GM19468 (cell line): Measurements from ENCODE around the gene UFD1.

Source experiments
- ATAC-seq: cut with Tn5 transposase; IDR thresholded peaks from one replicate; pipeline ENCODE4 v1.9.1; 2021; ENCODE audit warnings: mild to moderate bottlenecking, moderate library complexity, moderate number of reproducible peaks; ENCODE audit not compliant: unreplicated experiment; ENCODE audit errors: extremely low read depth

The UFD1 gene

DNA sequence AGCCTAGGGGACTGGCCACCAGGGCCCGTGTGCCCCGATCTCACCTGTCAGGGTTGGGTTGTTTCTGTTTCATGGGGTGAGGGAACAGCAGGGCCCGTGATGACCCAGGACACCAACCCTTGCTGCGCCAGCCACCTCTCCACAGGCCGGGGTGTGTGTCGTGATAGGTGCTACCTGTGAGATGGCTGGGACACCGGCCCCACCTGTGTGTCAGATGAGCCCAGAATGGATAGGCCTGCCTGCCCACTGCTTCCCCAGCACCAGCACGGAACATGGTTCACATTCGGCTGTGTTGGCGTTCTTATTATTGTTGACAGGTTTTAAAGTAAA, 38.1 kb upstream of the UFD1 start:
- ATAC-seq = no peak

DNA sequence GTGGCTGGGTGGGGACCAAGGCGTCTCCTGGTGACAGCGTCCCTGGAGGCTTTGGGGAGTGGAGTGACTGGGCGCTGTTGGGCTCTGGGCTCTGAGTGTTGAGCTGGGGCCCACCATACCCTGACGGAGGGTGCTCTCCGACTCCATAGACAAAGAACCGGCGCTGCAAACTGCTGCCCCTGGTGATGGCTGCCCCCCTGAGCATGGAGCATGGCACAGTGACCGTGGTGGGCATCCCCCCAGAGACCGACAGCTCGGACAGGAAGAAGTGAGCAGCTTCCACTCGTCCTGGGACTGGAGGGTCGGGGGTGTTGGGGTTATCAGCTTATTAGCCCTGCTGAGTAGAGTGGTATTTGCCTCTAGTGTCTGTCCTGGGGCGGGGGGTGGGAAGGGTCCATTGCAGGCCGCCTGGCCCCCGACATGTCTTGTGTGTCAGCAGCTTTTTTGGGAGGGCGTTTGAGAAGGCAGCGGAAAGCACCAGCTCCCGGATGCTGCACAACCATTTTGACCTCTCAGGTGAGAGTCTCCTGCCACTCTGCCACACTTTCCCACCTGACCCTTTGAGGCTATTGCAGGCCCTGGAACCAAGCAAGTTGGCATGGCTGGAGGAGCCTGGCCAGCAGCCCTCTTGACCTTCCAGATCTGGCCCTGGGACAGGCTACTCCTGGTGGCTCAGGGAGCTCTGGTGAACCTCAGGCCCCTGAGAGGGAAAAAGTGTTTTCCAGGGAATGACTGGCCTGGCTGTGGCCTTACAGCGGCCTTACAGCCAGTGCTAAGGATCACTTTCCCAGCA, 37.6 kb upstream of the UFD1 start:
- ATAC-seq = no peak

DNA sequence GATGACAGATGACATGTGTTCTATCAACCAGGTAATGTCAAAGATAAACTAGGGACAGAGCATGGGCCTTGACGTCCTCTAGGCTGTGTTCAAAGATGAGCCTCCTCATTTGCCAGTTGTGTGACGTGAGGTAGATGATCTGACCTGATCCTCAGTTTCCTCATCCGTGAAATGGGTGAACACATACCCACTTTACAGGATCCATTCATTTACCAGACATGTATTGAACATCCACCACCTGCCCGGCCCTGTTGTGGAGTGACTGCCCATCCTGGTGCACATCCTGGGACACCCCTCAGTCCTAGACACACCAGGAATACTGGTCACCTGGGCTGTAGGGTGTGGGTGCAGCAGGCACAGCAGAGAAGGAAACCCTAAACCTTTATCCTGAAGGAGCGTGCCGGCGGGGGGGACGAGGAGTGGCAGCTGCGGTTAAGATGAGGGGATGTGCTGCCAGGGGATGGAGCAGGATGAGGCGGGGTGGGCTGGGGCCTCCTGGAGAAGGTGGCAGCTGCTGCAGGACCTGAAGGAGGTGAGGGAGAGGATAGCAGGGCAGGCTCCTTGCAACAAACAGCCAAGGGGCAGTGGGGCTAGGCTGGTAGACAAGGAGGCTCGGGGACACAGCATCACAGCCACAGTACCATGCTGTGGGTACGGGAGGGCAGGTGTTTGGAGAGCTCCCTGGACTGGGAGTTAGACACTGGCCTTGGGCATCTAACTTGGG, 36.8 kb upstream of the UFD1 start:
- ATAC-seq = no peak

DNA sequence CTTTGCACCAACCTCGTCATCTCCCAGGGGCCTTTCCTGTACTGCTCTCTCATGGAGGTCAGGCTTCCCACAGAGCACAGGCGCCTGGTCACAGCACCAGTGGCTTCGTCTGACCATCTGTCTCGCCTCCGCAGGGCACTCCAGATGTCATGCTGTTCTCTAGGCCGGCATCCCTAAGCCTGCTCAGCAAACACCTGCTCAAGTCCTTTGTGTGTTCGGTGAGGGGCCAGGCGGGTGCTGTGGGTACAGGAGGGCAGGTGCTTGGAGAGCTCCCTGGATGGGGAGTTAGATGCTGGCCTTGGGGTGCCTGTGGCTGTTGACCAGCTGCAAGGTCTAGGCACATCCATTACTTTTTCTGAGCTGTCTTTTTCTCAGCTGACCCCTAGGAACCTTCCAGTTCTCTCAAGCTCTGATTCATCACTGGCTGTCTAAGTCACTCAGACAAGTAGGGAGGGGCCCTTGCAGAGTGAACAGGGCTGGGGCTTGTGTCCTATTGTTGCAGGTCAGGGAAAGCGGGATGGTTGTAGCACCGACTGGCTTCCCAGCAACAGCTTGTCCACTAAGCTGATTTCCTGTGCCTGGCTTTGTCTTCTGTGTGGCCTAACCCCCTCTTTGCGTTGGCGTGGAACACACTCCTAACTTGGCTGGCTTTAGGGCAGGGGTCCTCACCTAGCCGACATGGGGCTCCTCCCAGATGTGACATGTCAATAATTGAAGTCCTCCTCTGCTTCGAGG, 36.0 kb upstream of the UFD1 start:
- no peak for ATAC-seq

DNA sequence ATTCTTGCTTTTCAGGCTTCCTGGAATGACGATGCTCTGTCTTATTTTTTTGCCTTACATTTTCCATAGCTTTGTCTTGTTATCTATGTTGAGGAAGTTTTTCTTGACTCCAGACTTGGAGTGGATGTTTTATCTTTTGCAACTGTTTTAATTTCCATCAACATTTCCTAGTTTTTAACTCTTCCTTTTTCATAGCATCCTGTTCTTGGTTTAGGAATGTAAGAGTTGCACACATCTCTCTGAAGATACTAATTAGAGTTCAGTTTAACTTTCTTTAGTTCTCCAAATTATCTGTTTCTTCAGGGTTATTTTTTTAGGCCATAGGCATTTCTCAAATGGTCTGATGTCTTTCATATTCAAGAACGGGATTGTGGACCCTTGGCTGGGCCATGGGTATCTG, 34.8 kb upstream of the UFD1 start:
- ATAC-seq = no peak

DNA sequence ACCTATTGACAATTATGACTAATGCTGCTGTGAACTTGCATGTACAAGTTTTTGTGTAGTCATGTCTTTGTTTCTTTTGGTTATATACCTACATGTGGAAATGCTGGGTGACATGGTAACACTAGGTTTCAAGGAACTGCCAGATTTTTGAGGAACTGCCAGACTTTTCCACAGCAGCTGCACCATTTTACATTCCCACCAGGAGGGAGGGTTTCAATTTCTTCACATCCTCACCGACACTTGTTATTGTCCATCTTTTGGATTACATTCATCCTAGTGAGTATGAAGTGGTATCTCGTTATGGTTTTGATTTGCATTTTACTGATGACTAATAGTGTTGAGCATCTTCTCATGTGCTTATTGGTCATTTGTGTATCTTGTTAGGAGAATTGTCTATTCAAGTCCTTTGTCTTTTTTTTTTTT, 31.9 kb upstream of the UFD1 start:
- ATAC-seq = no peak

DNA sequence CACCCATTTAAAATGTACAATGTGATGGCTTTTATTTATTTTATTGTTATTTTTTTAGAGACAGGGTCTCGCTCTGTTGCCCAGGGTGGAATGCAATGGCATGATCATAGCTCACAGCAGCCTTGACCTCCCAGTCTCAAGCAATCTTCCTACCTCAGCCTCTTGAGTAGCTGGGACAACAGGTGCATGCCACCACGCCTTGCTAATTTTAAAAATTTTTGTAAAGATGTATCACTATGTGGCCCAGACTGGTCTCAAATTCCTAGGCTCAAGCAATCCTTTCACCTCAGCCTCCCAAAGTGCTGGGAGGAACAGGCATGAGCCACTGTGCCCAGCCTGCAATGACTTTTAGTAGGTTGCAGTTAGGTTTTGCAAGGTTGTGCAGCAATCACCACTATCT, 30.9 kb upstream of the UFD1 start:
- no peak for ATAC-seq

DNA sequence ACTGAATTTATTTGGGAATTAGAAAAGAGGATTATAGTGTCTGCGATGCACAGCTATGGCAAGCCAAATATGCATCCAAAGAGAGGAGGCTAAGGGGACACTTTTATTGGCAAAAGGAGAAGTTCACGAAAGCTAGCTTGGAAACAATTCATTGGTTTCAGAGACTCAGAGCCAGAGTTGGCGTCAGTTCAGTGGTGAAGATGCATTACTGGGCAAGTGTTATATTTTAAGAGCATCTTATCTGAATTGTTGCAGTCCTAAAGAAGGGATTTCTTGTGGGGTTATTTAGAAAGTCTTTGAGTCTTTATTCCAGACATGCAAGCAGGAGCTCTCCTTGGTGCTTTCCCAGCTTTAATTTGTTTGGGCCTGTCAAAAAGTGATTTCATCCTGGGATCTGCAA, 30.2 kb upstream of the UFD1 start:
- ATAC-seq = no peak

DNA sequence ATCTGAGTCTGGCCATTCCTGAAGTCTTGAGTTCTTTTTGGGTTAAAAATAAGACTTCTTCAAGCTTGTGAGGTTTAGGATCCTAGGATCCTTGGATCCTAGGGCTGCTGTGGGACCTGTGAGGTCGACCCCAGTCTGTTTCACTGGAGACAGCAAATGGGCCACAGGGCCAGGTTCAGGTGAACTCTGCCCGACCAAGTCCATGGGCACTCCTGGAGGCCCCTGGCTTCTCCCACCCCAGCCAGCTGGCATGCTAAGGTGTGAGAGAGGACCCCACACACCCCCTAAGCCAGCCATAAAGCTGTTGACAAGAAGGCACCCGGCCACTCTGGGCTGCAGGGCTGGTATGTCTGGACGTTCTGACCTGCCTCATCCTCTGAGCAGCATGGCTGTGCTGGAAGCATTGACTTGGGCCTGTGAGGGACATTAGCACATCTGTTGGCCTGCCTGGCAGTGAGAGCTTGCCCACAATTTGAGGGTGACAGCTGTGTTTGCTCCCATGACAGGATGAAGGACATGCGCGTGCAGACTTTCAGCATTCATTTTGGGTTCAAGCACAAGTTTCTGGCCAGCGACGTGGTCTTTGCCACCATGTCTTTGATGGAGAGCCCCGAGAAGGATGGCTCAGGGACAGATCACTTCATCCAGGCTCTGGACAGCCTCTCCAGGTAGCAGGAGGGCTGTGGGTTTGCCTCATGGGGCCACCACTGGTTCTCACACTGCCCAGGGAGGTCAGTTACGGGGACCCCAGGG, 29.2 kb upstream of the UFD1 start:
- no peak for ATAC-seq

DNA sequence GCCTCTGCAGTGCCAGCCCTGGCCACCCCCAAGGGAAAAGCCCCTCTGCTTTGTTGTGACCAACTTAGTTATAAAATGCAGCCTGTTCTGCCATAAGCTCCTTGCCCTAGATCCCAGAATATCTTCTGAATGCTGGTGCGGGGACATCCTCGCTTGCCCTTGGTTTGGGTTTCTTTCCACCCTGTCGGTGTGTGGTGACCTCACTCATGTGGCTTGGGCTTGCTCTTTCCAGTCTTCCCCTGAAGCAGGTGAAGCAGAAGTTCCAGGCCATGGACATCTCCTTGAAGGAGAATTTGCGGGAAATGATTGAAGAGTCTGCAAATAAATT, 28.5 kb upstream of the UFD1 start:
- ATAC-seq = no peak

DNA sequence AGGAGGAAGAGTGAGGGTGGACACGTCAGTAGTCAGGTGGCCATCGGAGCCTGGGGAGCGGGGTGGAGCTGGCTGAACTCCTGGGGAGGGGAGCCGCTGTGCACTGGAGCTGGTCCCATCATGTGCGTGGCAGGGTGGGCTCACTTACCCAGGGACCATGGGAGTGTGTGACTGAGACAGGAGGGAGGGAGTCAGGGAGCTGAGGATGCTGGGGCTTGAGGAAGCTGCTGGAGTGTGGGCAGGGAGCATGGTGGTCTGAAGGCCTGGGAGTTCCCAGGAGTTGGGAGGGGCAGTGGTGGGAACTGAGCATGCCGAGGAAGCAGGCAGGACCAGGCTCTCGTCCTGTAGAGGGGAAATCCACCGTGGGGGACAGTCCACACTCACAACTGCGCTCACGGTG, 27.2 kb upstream of the UFD1 start:
- ATAC-seq = no peak

DNA sequence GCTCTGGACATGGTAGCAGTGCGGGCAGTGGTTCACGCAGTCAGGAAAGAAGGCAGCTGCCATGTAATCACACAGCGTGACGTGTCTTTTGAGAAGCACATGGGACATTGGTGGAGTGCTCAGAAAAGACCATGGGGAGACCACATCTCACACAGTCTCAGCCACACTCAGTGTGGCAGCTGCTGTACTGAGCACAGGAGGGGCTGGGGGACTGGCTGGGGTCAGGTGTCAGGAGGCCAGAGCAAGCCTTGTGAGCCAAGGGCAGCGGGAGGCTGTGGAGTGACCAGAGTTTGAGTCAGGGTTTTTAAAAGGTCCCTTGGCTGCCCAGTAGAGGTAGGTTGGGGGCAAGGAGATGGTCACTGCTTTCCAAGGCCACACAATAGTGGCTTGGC, 26.7 kb upstream of the UFD1 start:
- ATAC-seq = no peak

DNA sequence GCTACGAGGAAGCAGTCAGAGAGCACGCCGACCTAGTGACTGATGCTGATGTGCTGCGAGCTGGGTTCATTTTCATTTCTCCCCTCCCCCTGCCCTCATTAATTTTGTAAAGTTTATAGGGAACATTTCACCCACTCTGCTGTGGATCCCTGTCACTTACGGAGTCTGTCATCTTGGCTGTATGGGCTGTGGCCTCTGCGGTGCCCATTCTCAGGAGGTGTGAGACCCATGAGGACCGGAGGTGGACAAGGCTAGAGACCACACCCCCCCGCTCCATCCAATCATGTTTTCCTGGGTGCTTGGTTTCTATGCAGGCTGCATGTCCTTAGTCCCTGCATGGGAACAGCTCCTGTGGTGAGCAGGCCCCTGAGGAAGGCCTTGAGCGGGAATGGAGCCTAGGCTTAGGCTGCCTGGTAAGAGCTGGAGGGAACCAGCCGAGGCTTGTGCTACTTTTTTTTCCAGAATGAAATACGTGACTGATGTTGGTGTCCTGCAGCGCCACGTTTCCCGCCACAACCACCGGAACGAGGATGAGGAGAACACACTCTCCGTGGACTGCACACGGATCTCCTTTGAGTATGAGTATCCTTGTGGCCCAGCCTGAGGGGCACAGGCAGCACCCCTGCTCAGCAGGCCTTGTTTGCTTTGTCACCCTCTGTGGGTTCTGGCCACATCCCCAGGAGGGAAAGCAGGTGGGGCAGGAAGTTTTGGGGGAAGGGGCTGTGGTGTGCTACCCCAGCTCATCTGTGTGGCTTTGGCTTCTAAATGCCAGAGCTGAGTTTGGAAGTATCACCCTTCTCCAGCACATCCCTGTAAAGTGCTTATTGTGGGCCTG, 26.1 kb upstream of the UFD1 start:
- no peak for ATAC-seq

DNA sequence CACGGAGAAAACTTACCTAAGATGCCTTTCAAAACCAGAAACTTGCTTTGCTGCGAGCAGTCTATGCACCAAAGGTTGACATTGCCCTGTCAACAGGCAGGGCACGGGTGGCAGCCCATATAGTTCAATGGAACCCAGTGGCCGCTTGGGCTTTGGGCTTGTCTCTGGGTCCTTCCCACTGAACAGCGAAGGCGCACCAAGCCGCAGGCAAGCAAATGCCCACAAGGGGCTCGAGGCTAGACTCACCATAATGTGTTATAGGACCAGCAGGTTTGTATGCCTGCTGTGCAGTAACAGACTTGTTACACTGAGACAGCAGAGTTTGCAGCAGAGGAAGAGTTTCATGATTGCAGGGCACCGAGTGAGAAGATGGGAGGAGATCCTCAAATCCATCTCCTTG, 24.9 kb upstream of the UFD1 start:
- no peak for ATAC-seq

DNA sequence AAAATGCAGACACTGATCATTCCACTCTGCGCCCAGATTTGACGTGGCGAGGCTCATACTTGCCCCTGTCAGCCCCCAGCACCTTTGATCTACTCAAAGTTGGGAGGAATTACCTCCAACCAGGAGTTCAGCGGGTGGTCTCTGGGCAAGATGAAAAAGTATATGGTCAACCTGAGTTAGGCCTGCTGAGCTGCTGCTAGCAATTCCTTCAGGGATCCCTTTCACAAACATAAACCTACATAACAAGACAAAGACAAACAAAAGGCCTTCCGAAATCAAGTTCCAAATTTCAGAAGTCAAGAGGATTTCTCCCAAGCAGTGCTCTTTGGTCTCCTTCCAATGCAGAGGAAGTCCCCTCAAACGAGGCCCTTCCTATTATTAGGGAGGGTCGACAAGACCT, 24.4 kb upstream of the UFD1 start:
- ATAC-seq = no peak

DNA sequence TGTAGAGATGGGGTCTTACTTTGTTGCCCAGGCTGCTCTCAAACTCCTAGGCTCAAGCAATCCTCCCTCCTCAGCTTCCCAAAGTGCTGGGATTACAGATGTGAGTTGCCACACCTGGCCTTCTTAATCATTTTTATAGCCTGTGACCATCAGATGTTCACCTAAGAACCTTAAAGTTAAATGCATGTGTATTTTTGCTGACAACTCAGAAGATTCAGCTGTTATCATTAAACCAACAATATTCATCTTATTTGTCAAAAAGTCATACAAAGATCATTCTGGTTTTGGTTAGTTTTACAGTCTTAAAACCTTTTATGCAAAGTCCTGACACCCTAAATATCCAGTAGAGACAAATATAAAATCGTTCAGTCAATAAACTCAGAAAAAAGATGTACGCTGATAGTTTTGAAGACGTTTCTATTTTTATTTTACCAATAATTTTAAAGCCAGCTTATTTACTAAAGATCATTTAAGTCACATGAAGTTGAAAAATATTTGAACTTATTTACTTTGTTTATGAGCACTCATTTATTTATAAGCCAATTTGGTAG, 23.0 kb upstream of the UFD1 start:
- no peak for ATAC-seq

DNA sequence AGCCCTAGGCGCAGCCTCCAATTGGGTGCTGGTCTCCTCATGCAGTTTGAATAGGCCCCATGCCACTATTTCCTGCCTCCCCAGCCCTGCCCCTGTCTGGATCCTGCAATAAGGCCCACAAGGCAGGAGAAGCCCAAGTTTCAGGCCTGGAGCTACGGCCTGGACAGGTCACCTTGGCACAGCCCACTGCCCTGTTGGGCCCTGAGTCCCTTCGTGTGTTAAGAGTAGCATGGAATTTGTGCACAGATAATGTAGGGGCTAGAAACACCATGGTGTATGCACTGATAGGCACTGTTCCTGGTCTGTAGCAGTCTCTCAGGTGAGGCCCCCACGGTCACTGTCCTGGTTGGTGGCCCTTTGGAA, 20.9 kb upstream of the UFD1 start:
- ATAC-seq = no peak

DNA sequence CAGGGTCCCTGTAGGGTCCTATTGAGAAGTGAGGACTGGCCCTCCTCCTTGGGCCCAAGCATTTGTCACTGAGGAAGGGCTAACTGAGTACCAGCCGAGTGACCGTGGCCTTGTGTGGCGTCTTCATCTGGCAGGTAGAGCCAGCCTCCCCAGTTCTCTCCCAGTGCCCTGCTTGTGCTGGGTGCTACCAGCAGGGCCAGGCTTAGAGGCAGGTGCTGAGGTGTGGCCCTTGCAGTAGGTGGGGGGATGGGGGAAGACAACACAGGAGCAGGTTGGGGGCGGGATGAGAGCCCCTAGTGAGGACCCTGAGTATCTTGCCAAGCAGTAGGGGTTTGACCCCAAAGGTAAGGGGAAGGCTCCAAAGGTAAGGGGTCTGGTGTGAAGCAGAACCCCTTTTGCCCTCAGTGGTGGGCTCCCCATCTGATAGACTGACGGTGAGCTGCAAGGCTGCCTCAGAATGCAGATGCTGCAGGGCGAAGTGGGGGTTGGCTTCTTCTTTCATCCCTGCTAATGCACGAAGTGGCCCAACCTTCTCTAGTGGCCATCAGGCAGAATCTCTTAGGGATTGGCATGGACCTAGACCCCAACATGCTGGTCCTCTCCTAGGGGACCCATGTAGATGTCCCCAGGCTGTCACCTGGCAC, 20.4 kb upstream of the UFD1 start:
- no peak for ATAC-seq

DNA sequence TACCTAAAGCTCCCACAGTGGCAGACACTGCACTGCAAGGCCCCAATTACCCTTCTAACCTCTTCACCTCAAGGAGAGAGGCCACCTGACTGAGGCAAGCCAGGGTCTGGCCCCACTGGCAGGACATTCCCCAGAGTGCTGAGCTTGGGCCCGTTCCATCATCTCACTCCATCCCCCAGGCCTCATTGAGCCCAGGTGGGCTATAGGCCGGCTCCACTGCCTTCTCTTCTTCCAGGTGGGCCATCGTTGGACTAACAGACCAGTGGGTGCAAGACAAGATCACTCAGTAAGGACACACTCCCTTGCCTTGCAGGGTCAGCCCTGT, 19.8 kb upstream of the UFD1 start:
- ATAC-seq = no peak
